ENCODE data around the gene ELMOD1. TPM values are rescaled to one million over a fixed set of nuclear protein-coding genes. Genes with fewer than 3 reads are reported as not detected.

ELMOD1 gene
- total RNA-seq, 1 donor from 2014 or later, result 95.5 TPM

DNA sequence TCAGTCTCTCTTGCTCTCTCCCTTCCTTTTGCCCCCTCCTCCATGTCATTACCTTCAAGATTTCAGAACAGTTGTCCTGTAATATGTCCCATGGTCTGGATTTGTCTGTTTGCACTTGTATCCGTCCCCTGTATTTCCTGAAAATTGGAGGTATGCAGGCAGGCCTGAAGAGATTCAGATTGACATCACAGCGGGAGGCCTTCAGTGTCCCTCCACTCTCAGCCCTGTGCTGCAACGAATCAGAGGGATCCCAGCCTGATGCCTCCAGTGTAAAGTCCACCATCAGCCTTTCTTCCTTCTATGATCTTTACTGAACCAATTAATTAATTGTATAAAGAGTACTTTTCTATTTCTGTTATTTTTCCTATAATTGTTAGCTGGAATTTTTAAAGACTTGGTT lies 57.3 kb downstream of the ELMOD1 start:
- DNase-seq, result no peak

DNA sequence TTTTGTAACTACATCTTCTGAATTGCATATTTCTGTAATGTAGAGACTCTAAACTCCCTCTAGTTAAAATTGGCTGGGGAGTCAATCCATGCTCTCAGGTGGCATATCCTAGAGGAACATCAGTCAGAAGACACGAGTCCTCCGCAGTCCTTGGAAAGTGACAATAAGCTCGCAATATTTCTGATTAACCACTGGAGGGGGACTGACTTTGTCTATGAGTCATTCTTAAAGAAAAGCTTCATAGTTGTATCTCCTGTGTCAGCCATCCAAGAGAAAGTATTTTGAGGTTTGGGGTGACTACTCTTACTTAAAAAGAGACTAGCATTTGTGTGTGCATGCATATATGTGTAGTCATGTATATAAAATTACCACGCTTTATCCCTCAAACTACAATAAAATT lies 60.7 kb downstream of the ELMOD1 start:
- no peak for DNase-seq

DNA sequence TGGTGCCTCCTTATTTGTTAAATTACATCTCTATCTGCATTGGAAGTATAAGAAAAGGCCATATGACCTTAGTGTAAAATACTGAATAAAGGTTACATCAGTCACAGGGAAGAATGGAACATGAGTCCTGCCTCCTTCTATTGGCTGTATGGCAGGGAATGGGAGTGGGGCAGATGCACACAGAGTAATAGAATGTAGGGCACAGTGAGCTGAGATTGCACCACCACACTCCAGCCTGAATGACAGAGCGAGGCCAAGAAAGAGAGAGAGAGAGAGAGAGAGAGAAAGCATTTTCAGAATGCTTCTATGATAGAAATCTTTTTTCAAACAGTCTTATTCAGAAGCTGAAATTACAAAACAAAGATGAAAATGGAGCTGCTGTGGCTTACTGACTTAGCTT lies 62.1 kb downstream of the ELMOD1 start:
- no peak for DNase-seq

DNA sequence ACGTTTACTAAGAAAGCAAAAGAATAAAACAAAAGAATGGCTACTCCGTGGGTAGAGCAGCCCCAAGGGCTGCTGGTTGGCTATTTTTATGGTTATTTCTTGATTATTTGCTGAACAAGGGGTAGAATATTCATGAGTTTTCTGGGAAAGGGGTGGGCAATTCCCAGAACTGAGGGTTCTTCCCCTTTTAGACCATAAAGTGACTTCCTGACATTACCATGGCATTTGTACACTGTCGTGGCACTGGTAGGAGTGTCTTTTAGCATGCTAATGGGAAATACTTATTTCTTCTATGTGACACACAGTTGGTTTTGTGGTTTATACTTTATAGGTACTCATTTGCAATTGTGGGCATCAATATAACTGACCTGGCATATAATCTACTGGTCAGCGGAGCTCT lies 64.7 kb downstream of the ELMOD1 start:
- no peak for DNase-seq

DNA sequence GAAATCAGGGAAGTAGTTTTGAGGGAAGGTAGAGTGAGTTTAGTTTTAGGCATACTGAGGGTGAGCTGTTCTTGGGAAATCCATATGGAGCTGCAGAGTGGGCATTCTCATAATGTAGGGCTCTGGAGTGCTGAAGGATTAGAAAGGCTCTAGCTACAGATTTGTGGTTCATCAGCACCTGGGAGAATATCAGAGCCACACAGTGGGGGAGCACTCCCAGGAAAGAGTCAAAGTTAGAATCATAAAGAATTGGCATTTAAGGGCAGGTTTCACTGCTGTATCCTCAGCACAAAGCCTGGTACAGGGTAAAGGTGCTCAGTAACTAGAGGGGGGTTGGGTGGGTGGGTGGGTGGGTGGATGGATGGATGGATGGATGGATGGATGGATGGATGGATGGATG lies 68.4 kb downstream of the ELMOD1 start:
- no peak for DNase-seq

DNA sequence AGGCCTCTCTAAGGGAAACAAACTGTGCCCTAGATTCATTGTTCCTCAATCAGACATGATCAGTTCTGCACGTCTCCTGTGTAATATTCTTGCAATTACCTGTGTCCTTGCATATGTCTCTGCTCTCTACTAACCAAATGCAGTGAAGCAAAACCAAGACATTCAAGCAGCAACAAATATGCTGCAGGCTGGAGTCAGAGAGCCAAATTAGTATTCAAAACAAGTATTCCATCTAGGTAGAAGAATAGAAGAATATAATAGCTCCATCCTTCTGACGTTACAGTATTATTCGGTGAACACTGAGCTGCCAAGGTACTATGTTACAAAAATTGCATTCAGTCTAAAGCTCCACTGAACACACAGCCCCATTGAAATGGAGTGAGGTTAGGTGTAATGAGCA lies 69.1 kb downstream of the ELMOD1 start:
- DNase-seq, result no peak

DNA sequence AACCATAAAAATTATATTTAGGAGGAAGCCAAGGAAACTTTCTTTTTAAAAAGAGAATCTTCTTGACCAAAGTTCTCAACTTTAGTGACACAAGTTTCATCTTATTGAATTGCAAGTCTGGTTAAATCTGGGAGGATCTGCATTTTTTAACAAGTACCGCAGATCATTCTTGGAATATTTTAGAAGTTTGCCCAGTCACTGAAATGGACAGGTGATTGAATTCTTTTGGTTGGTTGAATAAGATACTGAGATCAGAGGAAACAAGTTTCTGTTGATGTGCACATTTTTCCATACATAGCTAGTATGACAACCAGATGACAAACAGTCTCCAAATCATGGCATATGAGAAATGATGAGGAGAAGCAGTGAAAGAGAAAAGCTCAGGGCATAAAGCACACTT lies 70.7 kb downstream of the ELMOD1 start:
- DNase-seq, result no peak

DNA sequence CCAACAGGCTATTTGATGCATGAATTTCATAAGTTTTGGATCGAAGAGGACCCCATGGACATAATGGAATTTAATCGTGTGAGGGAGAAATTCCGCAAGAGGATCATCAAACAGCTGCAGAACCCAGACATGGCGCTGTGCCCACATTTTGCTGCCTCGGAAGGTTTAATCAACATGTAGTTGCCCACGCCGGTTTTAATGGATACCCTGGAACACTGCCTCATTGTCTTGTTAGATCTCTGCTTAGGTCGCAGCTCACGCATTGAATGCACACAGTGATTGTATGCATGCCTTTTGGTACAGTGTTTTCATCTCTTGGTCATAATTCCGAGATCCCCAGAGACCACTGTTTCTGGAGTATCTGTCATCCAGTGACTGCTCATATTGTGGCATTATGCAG lies 74.1 kb downstream of the ELMOD1 start:
- no peak for DNase-seq

DNA sequence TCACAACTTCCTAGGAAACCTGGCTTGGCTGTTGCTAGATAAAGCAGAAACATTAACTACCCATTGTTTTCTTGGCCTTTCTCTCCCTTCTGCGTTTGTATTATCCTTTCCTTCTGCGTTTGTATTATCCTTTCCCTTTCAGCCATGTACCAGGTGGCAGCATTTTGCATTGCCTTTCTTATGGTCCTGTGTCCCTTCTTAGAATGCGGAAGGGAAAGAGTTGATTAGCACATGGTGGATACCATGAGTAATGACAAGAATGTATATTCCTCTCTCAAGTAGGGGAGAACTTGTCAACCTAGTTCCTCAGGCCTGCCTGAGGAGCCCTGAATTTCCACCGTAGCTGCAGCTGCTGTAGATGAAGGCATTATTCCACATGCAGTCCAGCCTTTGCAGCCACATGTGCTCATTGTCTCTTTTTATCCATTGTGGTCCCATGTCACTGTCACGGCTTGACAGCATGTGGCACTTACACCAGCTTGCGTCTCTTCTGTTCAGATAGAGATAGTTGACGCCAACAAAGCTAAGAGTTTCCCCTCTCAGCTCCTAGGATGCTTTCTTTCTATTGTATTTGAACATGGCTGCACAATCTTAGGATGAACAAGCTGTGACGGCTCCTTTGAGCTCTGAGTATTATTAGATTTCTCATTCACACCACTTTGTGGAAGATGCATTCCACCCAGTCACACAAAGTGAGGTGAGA lies 76.1 kb downstream of the ELMOD1 start:
- no peak for DNase-seq

DNA sequence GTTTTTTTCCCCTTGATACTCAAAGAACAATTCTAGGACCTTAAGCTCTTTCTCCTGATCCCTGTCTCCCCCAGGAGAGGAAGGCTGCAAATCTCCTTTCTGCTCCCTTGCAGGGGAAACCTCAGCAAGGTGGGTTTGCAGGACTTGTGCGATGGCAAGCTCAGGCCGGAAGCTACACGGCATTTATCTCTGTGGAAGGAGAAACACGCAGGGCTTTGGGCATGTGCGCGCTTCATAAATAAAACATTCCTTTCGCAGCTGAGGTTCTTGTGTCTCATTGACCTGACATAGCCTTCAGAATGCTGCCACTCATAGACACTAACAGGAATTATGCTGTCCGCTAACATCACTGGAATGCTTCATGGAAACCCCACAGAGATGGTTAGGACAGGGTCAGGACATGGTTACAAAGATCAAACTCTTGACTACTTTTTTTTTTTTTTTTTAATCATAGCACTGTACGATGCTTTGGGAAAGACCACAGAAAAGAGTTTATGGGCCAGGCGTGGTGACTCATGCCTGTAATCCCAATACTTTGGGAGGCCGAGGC lies 78.3 kb downstream of the ELMOD1 start:
- no peak for DNase-seq

DNA sequence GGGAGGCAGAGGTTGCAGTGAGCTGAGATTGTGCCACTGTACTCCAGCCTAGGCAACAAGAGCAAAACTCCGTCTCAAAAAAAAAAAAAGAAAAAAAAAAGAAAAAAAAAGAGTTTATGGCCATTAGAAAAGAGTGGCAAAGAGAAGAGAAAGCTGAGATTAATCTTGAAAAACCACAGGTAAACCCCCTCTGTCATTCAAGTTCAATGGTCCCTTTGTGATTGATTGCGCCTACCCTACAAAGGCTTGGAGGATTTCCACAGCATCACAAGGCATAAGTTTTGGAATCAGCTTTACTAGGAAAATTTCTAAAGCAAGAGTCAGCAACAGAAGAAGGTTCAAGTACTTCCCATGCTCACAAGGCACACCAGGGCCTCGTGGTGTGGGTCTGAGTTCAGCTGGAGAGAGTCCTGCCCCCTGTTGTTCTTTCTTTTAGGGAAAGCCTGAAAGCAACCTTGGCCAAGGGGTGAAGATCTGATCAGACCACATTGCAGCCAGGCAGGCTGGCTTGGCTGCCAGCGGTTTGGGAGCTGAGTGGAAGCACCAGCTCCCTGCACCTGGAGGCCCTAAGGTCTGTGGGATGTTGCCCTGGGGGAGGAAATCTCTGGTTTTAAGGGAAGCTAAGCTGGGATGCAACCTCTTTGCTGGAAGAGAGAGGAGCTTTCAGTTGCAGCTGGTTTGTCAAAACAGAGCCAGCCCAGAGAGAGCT lies 79.1 kb downstream of the ELMOD1 start:
- DNase-seq, result no peak

DNA sequence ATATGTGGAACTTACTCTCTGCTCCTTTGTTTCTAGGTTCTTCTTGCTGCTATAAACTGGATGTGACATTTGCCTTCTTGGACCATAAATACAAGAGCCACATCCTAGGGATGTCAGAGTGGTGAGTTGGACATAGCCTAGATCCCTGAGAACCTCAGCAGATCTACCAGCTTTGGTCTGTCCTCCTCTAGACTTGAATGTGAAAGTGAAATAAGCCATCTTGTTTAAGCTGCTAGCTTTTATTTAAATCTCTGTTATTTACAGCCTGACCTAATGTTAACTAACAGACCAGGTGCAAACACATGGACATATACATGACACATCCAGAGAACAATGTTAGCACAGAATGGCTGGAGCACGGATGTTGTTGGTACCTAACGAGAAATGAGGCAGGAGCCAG lies 85.0 kb downstream of the ELMOD1 start:
- no peak for DNase-seq

DNA sequence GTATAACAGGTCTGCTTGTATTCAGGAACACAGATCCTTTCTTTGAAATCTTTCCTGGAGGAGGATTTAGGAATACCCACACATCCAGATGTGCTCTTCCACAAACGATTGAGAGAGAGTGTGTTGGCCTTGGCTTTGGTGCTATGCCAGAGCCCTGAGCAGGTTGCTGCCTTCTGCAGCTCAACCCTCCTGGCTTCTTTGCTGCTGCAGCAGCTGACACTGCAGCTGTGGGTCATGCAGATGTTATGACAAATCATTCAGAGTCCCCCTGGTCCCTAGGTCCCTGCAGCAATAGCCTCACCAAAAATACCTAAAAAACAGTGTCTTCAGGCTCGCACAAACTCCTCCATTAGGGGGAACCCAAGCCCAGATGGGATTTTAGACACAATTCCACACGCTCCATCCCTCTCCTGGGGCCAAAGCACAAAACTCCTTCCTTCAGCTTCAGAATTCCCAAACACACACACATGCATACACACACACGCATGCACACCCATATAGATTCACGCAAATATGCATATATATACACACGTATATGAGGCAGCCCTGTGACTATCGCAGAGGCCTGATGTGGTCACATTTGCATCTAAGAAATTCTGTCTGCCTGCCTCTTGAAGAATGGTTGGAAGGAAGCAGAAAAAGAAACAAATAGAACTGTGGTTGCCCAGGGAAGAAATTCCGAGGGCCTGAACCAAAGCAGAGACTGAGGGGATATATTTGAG lies 85.5 kb downstream of the ELMOD1 start:
- no peak for DNase-seq

DNA sequence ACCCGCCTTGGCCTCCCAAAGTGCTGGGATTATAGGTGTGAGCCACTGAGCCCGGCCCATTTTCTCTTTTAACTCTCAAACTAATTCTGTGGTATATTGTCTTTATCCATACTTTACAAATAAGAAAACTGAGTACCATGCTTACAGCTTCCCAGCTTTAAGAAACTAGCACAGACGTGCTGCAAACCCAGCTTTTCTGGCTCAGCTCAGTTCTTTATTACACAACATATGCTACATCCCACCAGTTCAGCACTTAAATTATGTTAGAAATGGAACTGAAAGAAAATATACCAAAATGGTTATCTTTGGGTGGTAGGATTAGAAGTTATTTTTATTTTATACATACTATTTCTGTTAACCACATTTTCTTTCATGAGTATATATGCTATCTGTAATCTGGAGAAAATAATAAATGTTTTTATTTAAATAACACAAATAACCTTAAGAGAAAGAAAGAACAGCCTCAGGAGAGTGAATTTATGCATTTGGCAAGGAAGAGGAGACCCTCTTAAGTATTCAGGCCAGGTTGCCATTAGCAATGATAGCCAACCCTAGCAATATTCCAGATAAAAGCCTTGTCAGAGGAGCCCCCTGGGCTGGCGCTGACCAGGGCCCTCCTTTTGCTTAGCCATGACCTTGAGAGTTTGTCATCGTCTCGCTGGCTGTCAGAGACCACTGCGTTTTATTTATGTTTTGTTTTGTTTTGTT lies 87.1 kb downstream of the ELMOD1 start:
- DNase-seq, result no peak

DNA sequence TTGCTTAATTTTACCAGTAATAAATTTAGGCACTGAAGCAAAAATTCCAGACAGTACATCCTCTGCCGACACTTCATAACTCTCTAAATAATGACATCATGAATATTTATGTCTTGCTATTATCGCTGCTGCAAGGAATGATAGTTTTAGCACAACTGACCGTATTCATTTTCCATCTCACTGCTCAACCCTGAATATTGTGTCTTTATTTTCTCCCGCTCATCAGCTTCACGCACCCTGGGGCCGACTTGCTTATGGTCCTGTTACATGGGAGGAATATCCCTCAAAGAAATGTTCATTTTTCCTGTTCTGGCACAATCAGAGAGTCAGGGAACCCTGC lies 87.7 kb downstream of the ELMOD1 start:
- DNase-seq, result no peak

DNA sequence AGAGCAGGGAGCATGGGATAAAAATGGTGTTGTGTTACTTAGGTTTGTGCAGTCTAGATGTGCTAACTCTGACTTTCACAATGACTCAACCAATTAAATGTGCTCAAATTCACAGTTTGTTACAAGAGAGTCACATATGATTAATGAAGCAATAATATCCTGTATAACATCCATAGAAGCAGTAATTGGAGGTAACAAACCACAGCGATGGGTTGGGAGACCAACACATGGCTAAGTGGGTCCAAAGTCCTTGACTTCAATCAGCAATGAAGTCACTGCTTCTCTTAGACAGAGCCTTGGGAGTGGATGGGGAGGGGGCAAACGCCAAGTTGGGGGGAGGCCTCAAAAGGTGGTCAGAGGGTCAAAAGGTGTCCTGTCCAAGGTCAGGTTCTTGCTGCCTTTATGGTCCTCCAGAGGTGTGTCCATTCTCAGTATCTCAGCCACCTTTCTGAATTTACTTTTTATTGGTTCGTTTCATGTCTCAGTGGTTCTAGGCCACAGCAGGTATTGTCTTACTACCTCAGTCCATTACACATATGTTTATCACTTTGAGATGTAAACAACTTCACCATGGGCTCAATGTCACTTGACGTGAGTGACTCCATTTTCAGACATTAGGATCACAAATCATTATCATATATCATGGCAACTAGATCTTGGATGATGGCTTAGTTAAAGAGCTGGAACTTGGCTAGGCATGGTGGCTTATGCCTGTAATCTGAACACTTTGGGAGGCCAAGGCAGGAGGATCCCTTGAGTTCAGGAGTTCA lies 88.5 kb downstream of the ELMOD1 start:
- no peak for DNase-seq

DNA sequence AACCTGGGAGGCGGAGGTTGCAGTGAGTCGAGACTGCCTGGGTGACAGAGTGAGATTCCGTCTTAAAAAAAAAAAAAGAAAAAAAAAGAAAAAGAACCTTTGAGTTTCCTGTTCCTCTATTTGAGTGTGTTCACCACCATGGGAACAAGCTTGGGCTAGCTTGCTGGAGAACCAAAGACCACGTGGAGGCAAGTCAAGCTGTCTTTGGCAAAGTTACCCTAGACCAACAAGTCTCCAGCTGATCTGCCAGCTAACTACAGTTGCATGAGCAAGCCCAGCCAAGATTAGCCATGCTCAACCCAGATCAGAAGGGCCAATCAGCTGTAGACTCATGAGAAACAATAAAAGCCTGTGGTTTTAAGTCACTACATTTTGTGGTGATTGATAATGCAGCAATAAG lies 91.2 kb downstream of the ELMOD1 start:
- DNase-seq, result no peak

DNA sequence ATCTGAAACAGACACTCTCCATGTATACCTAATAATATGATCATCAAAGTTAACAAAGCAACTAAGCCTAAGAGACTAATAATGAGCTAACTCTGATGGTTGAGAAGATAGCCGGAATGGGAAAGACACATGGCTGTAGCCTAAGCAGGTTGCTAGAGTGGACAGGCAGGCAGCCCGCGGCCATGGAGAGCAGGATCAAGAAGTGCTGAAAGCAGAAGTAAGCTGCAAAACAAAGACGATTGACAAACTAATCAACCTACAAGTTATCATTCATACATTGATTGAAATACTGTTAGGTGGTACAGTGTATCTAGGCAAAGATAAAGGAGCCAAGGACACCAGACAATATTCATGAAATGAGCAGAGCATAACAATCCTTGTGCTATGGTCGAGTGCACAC lies 91.6 kb downstream of the ELMOD1 start:
- no peak for DNase-seq

DNA sequence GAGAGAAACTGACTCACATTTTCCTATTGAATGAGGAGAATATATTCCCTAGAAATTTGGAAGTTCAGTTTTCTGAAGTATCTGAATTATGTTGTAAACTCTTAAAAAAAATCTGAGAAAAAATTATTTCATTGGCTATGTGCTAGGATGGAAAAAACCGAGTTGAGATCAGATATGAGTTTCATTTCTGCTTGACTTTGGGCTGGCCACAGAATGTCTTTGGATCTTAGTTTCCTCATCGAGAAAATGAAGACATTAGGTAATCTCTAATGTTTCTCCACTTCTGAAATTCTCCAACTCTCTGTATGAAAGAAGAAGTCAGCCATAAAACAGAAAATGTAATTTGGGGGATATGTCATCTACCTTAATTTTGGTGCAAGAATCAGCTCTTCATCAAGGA lies 92.1 kb downstream of the ELMOD1 start:
- DNase-seq, result no peak

DNA sequence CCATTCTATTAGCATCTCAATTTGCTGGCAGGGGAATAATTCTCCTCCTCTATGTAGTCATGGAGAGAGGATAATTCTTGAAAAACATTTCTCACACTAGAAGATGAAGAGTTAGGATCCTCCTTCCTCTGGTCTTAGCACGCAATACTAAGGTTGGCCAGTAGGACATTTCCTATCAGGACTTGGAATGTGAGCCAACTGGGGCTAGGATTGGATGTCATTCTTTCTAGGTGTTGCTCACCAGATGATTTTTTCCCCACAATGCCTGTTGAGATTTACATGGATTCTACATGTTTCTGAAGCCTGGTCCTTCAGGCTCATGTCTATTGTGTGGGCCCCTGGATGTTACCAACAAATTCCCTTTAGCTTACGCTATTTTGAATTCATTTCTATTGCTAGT lies 92.9 kb downstream of the ELMOD1 start:
- DNase-seq, result no peak

DNA sequence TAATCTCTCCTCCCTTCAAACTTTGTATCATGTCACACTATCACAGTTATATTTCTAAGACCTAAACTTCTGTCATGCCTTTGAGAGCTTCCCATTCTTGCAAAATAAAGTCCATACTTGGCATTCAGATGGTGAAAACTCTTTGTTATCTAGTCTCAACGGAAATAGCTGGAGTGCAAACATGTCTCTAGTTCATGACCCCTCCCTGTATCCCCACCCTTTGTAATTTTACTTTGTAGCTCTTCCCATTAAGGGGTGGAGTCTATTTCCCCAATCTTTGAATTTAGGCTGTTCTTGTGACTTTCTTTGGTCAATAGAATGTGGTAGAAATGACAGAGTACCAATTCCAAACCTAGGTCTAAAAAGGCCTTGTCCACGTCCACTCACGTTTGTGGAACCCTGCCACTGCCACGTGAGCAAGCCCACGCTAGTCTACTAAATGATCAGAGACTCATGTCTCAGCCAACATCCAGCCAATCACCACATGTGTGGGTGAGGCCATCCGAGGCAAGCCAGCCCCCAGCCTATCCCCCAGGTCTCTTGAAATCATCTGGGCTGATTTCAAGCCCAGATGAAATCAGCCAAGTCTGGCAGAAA lies 97.5 kb downstream of the ELMOD1 start:
- DNase-seq, result no peak
